GM23248 (cell line): ENCODE results near the gene ELF2.

ENCODE experiments used
- EZH2 ChIP-seq: fragments of 200-600 bp; sonication (generic); IDR thresholded peaks from 2 replicates; pipeline ENCODE4 v1.6.1; 2018; ENCODE audit warnings: antibody characterized with exemption, mild to moderate bottlenecking; ENCODE audit not compliant: insufficient read depth, poor library complexity, severe bottlenecking
- EZH2phosphoT487 ChIP-seq: fragments of 200-600 bp; sonication (generic); IDR thresholded peaks from 2 replicates; pipeline ENCODE4 v1.6.1; 2018; ENCODE audit warnings: antibody characterized with exemption, moderate library complexity, mild to moderate bottlenecking, low read depth; ENCODE audit not compliant: insufficient read depth

- TF ChIP-seq EZH2phosphoT487 (no peak), EZH2 (no peak)
These were observed 22.9 kb downstream of the ELF2 start for GRCh38 chr4:139154134-139154421.
